Ammon's horn (tissue), 1 donor: ENCODE results near the gene GNB1L.

Experiments used
- DNase-seq: peaks from one replicate; pipeline ENCODE4 v3.0.0-alpha.2; 2016; ENCODE audit warnings: low spot score

The GNB1L gene

GRCh38 chr22:19748991-19749664 lies 105.5 kb downstream of the GNB1L start:
- DNase-seq = no peak

GRCh38 chr22:19748139-19748538 lies 106.5 kb downstream of the GNB1L start:
- no peak for DNase-seq

GRCh38 chr22:19747551-19747950 lies 107.1 kb downstream of the GNB1L start:
- no peak for DNase-seq

- DNase-seq = no peak
Observed at GRCh38 chr22:19746726-19747125, 107.9 kb downstream of the GNB1L start.

GRCh38 chr22:19745155-19746101 lies 109.2 kb downstream of the GNB1L start:
- DNase-seq = no peak

- DNase-seq = no peak
Observed at GRCh38 chr22:19744350-19745006, 110.2 kb downstream of the GNB1L start.

GRCh38 chr22:19743651-19744050 lies 111.0 kb downstream of the GNB1L start:
- DNase-seq = no peak

- DNase-seq = no peak
Observed at GRCh38 chr22:19743081-19743480, 111.6 kb downstream of the GNB1L start.

GRCh38 chr22:19742160-19743066 lies 112.3 kb downstream of the GNB1L start:
- DNase-seq = no peak

GRCh38 chr22:19741053-19741452 lies 113.6 kb downstream of the GNB1L start:
- DNase-seq = no peak

- no peak for DNase-seq
Observed at GRCh38 chr22:19740586-19740985, 114.1 kb downstream of the GNB1L start.

GRCh38 chr22:19739911-19740449 lies 114.7 kb downstream of the GNB1L start:
- DNase-seq = no peak

- no peak for DNase-seq
Observed at GRCh38 chr22:19739448-19739895, 115.2 kb downstream of the GNB1L start.

GRCh38 chr22:19738664-19739447 lies 115.8 kb downstream of the GNB1L start:
- no peak for DNase-seq

- DNase-seq = no peak
Observed at GRCh38 chr22:19737846-19738663, 116.6 kb downstream of the GNB1L start.

- no peak for DNase-seq
Observed at GRCh38 chr22:19735665-19736510, 118.8 kb downstream of the GNB1L start.

GRCh38 chr22:19734837-19735382 lies 119.8 kb downstream of the GNB1L start:
- DNase-seq = no peak

GRCh38 chr22:19734163-19734562 lies 120.5 kb downstream of the GNB1L start:
- no peak for DNase-seq
